GM21423 (cell line): ENCODE data around the gene LCN10.
A peak's percentile ranks its signal among the peaks of the same experiment; 100 is the strongest.
"Not testable (repeated sequence)": the region's sequence is repeated elsewhere in the genome, so short reads cannot be mapped to it uniquely, and the experiment has no call there.

ENCODE experiments used
- ATAC-seq: cut with Tn5 transposase; IDR thresholded peaks from one replicate; pipeline ENCODE4 v1.9.1; 2021; ENCODE audit warnings: mild to moderate bottlenecking, moderate library complexity; ENCODE audit not compliant: unreplicated experiment

The LCN10 gene

DNA sequence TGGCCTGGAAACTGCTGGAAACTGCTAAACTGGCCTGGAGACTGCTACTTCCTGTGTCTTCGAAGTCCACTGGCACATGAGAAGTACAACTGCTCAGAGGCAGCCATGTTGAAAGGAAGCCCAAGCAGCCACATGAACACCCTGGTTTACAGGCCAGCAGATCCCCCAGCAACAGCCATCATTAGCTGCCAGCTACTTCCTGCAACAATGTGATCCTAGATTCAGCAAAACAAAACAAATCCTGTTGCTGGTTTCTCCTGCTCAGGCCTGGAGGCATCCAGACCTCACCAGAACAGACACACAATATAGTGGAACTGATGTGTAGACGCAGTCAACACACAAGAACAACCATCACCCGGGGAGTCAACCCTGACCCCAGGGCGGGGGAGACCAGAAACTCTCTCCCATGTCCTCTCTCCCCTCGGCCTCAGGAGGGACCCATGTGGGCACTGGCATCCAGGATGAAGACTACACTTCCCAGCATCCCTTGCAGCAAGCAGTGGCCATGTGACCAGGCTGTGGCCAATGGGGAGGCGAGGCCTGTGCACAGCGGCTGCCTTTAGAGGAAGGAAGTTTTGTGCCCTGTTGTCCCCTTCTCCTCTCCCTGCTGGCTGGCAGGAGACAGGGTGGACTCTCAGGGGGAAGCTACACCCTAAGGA, 30.8 kb upstream of the LCN10 start:
- ATAC-seq = no peak

DNA sequence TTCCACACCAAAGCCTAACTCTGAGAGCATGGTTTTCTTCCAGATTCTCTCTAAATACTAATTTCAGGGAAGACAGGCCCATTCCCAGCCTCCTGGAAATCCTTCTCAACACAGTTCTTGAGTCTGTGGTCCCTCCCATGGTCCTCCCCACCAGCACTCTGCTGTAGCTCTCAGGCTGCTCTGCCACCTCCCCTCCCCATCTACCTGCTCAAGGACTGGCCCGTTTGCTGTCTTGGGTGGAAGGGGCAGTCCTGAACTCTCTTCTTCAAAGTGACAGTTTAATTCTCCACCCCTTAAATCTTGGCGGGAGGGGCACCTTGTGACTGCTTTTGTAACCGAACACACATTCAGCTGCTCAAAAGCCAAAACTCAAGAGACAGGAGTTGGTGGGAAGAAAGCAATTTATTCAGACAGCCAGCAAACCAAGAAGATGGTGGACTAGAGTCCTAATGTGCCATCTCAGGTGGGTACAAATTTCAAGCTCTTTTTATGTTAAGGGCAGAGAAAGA, 29.2 kb upstream of the LCN10 start:
- ATAC-seq = no peak

DNA sequence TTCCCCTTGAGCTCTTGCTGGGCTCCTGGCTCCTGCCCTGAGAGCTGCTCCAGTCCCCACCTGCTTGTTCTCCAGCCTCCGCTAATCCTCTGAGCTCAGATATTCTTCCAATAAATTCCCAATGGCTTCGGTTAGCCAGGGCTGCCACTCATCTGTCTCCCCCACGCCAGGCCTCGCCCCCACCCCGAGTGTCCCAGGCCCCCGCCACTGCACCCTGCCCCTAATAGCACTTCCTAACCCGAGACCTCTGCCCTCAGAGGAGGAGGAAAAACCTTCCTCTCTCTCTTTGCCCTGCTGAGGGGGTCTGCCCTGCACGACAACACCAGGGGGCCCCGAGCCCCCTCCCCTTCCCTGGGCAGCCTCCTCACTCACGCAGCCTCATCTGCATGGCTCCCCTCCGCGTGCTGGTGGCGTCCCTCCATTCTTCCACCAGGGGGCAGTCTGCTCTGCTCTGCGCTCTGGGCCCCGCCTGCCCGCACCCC, 27.0 kb upstream of the LCN10 start:
- no peak for ATAC-seq

DNA sequence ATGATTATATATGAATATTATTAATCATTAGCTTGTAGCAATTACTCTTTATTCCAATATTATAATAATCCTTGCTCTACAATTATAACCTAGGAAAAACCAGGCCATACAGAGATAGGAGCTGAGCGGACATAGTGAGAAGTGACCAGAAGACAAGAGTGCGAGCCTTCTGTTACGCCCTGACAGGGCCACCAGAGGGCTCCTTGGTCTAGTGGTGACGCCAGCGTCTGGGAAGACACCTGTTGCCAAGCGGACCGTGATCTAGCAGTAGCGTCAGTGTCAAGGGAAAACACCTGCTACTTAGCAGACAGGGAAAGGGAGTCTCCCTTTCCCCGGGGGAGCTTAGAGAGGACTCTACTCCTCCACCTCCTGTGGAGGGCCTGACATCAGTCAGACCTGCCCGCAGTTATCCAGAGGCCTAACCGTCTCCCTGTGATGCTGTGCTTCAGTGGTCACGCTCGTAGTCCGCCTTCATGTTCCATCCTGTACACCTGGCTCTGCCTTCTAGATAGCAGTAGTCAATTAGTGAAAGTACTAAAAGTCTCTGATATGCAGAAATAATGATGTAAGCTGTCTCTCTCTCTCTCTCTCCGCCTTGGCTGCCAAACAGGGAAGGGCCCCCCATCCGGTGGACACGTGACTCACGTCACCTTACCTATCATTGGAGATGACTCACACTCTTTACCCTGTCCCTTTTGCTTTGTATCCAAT, 23.8 kb upstream of the LCN10 start:
- ATAC-seq = not testable (repeated sequence)

DNA sequence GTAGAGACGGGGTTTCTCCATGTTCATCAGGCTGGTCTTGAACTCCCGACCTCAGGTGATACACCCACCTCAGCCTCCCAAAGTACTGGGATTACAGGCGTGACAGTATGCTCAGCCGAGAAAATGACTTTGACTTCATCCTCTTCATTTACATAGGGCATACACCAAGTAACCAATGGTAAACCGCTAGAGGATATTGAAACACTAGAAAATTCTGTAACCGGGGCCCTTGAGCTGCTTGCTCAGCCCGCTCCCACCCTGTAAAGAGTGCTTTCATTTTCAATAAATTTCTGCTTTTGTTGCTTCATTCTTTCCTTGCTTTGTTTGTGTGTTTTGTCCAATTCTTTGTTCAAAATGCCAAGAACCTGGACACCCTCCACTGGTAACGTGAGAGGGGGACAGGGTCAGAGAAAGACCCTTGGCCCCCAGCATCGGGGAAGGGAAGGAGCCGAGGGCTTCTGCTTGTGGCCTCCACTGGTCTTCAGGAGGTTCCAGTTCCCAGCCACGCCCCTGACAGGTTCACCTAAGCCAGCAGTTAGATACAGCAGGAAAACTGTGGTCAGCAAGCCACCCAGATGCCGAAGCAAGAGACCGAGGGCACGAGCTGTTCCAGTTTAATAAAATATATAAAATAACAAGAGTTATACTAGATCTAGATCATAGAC, 23.1 kb upstream of the LCN10 start:
- peak; percentile 45 for ATAC-seq

DNA sequence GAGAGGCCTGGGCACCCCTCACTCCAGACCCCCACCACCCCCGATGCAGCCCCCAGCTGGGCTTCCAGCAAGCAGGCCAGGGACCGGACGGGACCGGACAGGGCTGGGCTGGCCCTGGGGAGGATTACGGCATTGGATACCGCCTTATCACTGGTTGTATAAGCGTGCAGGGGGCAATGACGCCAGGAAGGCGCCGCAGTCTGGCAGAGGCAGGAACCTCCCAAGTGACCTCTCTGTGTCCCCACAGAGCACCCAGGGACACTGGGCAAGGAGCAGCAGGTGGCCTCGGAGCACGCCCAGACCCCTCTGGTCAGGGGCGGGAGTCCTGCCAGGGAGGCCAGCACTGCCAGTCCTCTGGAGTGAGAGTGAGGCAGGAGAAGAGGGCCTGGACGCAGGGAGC, 22.3 kb upstream of the LCN10 start:
- ATAC-seq = no peak

DNA sequence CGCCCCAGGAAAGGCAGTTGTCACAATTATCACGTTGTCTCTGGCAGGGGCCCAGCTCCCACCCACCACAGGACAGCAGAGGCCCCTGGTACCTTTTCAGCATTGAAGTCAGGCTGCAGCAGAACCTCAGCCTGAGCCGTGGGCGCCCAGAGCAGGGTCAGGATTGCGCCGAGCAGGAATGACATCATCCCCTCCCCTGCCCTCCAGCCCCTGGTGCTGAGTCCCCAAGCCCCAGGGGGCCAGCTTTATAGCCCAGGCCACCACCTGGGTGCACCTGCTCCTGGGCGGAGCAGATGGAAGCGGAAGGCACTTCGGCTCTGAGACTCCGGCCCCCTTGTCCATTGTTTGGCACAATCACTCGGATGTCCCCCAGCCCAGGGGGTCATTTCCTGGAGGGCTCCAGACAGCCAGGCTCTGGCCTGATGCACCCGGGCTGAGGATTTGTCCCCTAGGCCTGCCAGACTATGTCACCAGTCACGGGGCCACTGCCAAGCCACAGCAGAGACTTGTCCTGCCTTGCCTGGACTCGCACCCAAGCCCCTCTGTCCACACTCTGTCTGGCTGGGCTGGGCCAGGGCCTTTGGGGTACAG, 21.7 kb upstream of the LCN10 start, which contains the start of gene LCN15:
TSS of gene LCN15 (minus strand) at position 218 of the 591 bp plus-strand sequence. CDS start at position 188, 30 bp downstream.
- ATAC-seq = no peak

DNA sequence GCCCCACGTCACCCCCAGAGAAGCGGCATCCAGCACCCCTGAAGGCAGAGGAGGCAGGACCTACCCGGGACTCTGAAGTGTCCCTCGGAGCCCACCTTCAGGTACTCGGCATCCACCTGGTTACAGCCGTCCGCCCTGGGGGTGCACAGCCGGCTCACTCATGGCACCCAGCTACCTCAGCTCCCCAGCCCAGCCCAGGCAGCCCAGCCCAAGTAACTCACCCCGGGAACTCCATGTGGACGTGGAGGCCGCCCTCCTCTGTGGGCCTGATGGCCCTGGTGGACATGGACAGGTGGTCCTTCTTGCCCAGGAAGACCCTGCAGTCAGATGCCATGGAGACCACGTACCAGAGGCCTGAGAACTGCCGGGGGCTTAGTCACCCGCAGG, 20.9 kb upstream of the LCN10 start:
- no peak for ATAC-seq

DNA sequence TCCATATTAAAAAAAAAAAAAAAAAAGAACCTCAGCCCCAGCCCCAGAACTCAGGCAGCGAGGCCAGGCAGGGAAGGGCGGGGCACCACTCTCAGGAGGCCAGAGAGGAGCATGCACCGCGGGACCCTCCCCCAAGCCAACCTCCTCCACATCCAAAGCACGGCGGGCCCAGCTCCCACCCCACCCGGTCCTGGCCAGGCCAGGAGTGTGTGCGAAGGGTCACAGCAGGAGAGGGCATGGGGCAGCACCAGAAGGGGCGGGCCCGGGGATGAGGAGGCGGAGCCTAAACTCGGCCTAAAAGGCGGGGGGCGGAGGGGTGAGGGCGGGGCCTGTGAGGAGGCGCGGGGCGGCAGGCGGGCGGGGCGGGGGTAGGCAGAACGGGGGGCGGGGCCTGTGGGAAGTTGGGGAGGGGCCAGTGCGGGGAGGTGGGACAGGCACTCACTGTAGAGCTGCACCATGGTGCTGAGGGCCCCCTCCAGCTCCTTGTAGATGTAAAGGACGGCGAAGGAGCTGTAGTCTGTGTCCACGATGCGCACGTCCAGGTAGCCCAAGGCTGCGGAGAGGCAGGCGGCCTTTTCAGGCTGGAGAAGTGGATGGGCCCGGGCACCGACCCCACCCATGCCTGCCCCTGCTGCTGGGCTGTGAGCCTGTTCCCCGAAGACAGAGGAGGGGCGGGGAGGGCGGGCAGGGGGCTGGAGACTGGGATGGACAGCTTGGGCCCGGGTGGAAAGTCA, 20.3 kb upstream of the LCN10 start:
- ATAC-seq = no peak

DNA sequence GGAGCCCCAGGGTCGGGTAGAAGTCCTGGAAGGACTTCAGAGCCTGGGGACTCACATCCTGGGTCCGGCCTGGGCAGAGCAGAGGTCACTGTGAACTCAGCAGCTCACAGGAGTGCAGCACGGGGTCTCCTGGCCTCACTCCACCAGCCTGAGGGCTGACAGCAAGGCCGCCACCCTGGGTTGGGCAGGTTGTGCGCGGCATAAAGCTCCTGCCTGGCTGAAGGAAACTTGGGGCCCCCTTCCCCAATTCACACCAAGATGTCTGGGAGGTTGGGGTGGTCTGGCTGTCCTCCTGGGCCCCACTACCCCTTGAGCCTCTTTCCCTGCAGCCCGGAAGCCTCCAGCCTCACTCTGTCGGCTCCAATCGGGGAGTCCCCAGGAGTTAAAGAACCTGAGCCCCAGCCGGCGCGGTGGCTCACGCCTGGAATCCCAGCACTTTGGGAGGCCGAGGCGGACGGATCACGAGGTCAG, 19.5 kb upstream of the LCN10 start:
- ATAC-seq = no peak

DNA sequence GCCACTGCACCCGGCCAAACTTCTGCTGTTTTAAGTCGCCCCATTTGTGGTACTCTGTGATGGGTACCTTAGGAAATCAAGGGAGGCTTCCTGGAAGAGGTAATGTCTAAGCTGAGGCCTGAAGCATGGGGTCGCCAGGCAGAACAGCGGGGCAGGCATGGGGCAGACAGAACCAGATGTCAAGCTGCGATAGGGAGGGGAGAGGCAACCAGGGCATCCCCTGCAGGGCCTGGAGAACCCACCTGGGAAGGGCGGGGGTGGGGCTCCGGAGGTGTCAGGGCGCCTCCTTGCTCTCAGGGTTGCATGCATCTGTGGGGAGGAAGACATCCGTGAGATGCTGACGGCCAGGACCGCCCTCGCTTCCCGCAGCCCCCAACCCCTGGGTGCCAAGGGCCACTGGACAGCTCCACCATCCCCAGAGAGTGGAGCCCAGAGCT, 18.8 kb upstream of the LCN10 start:
- no peak for ATAC-seq

DNA sequence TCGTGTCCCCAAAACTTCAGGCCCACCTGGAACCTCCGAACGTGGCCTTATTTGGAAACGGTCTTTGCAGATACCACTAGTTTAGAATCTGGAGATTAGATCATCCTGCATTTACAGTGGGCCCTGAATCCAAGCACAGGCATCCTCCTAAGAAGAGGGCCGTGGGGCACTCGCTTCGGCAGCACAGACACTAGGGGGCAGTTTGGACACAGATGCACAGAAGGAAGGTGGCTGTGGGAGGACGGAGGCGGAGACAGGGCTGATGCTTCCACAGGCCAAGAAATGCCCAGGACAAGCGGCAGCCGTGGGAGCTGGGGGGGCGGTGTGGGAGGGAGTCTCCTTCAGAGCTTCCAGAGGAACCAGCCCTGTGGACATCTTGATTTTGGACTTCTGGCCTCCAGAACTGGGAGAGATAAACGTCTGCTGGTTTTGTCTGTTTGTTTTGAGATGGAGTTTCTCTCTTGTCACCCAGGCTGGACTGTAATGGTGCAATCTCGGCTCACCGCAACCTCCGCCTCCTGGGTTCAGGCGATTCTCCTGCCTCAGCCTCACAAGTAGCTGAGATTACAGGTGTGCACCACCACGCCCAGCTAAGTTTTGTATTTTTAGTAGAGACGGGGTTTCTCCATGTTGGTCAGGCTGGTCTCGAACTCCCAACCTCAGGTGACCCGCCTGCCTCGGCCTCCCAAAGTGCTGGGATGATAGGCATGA, 18.2 kb upstream of the LCN10 start:
- not testable (repeated sequence) for ATAC-seq

DNA sequence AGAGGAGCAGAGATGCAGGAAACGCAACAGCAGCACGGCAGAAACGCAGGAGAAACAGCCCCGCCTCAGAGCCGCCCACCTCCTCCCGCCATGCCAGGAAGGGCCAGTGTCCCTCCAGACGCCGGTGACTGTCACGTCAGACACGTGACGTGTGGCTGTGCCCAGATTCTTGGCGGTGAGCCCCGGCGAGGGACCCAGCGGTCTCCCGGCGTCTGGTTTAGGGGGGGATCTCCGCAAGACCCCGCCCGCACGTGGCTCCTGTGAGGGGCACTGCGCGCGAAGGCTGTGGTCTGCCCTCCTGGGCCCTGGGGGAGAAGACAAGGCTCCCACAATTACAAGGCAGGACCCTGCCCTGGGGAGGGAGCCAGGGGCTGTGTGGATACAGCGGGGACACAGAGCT, 17.7 kb upstream of the LCN10 start:
- no peak for ATAC-seq

DNA sequence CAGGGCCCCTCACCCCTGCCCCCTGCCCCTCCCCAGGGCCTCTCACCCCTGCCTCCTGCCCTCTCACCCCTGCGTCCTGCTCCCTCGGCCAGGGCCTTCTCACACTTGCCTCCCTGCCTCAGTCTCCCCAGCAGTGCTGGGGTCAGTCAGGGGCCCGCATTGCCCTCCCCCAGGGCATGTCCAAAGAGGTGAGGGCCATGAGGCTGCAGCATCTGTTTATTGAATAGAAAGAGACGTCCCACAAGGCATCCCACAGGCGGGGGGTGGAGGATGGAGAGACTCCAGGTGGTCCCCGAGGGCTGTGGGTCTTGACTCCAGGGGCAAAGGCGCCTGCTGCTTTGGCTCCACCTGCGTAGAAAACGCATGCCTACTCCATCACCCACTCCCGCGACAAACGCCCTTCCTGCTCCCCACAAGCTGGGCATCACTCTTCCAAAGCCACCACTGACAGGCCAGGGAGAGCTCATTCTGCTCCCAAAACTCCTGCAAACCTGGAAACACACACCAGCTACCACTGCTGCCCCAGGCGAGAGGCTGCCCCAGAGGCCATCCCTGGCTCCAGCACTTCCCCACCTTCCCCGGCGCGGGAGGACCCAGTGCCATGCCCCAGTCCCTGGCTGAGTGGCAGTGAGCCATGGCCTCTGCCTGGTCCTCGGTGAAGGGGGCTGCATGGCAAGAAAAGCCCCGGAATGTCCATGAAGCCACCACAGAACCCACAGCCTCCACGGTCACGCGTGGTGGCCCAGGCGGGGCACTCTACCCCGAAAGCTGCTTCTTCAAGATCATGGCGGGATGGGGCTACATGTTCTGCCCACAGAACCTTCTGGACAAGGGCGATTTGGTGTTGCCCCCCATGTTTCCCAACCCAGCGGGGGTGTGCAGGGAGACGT, 16.9 kb upstream of the LCN10 start:
- no peak for ATAC-seq

DNA sequence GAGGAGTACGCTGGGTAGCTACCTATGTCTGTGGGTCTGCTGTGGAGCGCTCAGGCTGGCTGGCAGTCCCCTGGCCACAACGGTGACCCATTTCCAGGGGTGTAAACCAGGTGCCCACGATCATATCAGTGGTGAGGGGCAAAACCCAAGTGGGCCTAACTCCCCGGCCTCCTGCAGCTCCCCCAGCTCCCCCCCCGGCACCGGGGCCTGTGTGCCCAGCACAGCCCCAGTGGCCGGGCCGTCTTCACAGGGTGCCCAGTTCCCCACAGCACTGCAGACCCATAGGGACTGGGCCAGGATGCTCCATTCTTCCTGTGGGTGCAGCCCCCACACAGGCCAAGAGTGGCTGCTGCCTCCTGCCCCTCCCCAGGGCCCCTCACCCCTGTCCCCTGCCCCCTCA, 16.3 kb upstream of the LCN10 start:
- ATAC-seq = no peak

DNA sequence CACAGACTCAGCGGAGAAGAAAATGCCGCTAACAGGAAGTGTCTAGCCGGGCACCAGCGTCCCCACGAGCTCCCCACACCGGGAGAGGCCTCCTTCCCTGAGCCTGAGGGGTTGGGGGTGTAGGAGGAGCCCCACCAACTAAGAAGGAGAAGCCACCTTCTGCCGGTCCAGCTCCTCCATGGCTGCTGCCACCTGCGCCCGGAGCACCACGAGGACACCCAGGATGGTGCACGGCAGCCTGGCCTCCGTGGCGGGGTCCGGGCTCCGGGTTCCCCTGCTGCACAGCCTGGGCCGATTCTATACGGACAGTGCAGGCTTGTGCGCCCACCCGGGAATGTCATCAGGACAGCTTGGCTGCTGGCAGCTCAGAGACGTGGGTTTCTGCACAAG, 15.0 kb upstream of the LCN10 start:
- no peak for ATAC-seq

DNA sequence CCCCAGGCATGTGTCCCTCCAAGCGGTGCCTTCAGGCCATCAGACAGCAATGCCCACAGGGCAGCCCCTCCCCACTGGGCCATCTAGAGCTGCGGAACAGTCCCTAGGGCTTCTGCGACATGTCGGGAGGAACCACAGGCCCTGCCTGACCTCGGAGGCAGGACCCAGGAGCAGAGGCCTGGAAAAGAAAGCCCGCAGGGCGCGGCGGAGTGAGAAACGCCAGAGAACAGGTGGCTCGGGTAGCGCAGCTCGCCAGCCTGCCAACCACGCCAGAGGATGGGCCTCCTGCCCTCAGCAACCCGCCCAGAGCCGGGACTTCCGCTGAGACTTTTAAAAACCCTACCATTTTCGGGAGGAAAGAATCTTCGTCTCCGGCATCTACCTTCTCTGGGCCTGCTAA, 14.6 kb upstream of the LCN10 start:
- ATAC-seq = no peak

DNA sequence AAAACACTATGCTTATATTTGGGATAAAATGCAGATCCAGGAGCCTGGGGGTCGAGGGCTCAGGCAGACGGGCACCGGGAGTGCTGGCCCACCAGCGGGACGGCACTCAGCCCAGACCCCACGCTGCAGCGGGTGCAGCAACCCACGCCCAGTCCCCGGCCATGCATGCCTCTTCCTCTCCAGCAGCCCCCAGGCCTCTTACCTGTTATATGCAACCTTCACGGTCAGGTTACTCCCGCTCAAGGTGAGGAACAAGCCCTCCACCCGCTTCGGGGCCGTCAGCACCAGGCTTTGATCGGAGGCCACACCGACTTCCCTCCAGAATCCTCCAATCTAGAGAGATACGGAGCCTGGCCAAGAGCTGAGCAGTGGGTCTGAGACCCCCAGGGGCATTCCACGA, 14.1 kb upstream of the LCN10 start:
- no peak for ATAC-seq

DNA sequence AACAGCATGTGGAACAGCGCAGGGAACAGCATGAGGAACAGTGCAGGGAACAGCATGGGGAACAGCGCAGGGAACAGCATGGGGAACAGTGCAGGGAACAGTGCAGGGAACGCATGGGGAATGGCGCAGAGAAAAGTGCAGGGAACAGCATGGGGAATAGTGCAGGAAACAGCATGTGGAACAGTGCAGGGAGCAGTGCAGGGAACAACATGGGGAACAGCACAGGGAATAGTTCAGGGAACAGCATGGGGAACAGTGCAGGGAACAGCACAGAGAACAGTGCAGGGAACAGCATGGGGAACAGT, 13.3 kb upstream of the LCN10 start:
- ATAC-seq = no peak
